Thyroid gland (tissue), 4 donors: ENCODE measurements around the gene TUBG1. TPM values are rescaled to one million over a fixed set of nuclear protein-coding genes. Genes with fewer than 3 reads are reported as not detected.
"Not testable (repeated sequence)": the region's sequence is repeated elsewhere in the genome, so short reads cannot be mapped to it uniquely, and the experiment has no call there.

Source experiments
- DNase-seq, 2 donors: peaks; one replicate each; pipeline ENCODE4 v3.0.0-alpha.2; 2019
- H3K27ac ChIP-seq, 3 donors: fragments of 200-600 bp; sonication (generic); 1 replicate in 2 of 3; 2 replicates in 1 of 3; pipeline ENCODE4 v1.5.1; 2016 to 2019; ENCODE audit warnings: mild to moderate bottlenecking in 1 of 3, moderate library complexity in 1 of 3
- H3K27me3 ChIP-seq: fragments of 200-600 bp; sonication (generic); one replicate; pipeline ENCODE4 v1.5.1; 2019
- H3K36me3 ChIP-seq, 2 donors: fragments of 200-600 bp; sonication (generic); one replicate each; pipeline ENCODE4 v1.5.1; 2016 to 2019
- H3K4me1 ChIP-seq, 2 donors: fragments of 200-600 bp; sonication (generic); one replicate each; pipeline ENCODE4 v1.5.1; 2017 to 2019
- H3K4me3 ChIP-seq, 3 donors: fragments of 200-600 bp; sonication (generic); replicated peaks in 1 of 3; 1 replicate in 2 of 3; 2 replicates in 1 of 3; pipeline ENCODE4 v1.5.1; 2016; ENCODE audit warnings: mild to moderate bottlenecking in 1 of 3
- H3K9me3 ChIP-seq: fragments of 200-600 bp; sonication (generic); one replicate; pipeline ENCODE4 v1.5.1; 2017
- CTCF ChIP-seq, 6 experiments: fragments of 200-600 bp in 3 of 6; fragments of 450-650 bp in 3 of 6; sonication (generic) in 3 of 6; IDR thresholded peaks; one replicate each; pipeline ENCODE4 v1.5.1; 2016 to 2019; ENCODE audit warnings: antibody characterized with exemption in 6 of 6, mild to moderate bottlenecking in 2 of 6, inconsistent platforms in 1 of 6, moderate library complexity in 1 of 6
- POLR2A ChIP-seq, 2 donors: fragments of 450-650 bp; IDR thresholded peaks; one replicate each; pipeline ENCODE4 v1.6.1; 2017; ENCODE audit warnings: antibody characterized with exemption in 2 of 2, mild to moderate bottlenecking in 2 of 2, moderate library complexity in 1 of 2
- WGBS, 2 donors: methylation state at CpG; one replicate each; pipeline ENCODE4 v1.1.5; 2017; 5-methylcytosine and 5-hydroxymethylcytosine counted together
- intact Hi-C: fragments of 100-400 bp; cut with DNase I; formaldehyde crosslinking; loops from one replicate; pipeline ENCODE4 v1.15.1; 2023
- total RNA-seq, 4 donors: library from RNA; depleted of rRNA; stranded (reverse); fragments of >200 nt; gene quantifications; one replicate each; pipeline ENCODE4 v1.2.3, GENCODE V29; 2016

TUBG1 gene
- total RNA-seq, 4 donors from 2014 or later, result 17.1 to 45.6 (median 31.7) TPM

- DNase-seq, result peak; percentile 66 to 70
- TF ChIP-seq CTCF (IDR thresholded peaks at IDR 0.05), result no peak
- TF ChIP-seq POLR2A (IDR thresholded peaks at IDR 0.05), result no peak
- H3K4me1 ChIP-seq, result peaks cover 8 to 9% of the 10 kb centered on the region in 2 donors
Measured at GRCh38 chr17:42598905-42599304, 10.6 kb upstream of the TUBG1 start.

GRCh38 chr17:42603318-42603717 lies 6.2 kb upstream of the TUBG1 start:
- TF ChIP-seq POLR2A (IDR thresholded peaks at IDR 0.05), result no peak
- no peak for TF ChIP-seq CTCF (IDR thresholded peaks at IDR 0.05)
- H3K27ac ChIP-seq, result no peak overlapping the region
- no peaks in the 10 kb centered on the region for H3K36me3 ChIP-seq
- H3K27me3 ChIP-seq, result no peaks in the 10 kb centered on the region
- intact Hi-C loops, result no loop called here
- H3K4me3 ChIP-seq, result no peak overlapping the region
- WGBS, 2 donors, result 86 to 89% methylated on average over 7 of the region's 7 CpGs
- no peaks in the 10 kb centered on the region for H3K9me3 ChIP-seq
- no peak for DNase-seq
- H3K4me1 ChIP-seq, result peaks cover 25 to 32% of the 10 kb centered on the region in 2 donors

More at GRCh38 chr17:42598905-42599304, 10.6 kb upstream of the TUBG1 start:
- H3K4me3 ChIP-seq, result no peak overlapping the region
- intact Hi-C loops, result no loop called here
- H3K27ac ChIP-seq, result no peak overlapping the region
- WGBS, 2 donors, result 15 to 16% methylated on average over 2 of the region's 2 CpGs
- no peaks in the 10 kb centered on the region for H3K9me3 ChIP-seq
- H3K27me3 ChIP-seq, result no peaks in the 10 kb centered on the region
- no peaks in the 10 kb centered on the region for H3K36me3 ChIP-seq

GRCh38 chr17:42607769-42608168 lies 1.7 kb upstream of the TUBG1 start:
- WGBS, 2 donors, result 39 to 46% methylated on average over 3 of the region's 3 CpGs
- H3K4me1 ChIP-seq, result peaks cover 22 to 23% of the 10 kb centered on the region in 2 donors
- no peaks in the 10 kb centered on the region for H3K9me3 ChIP-seq
- peak overlapping the region in 2 of 3 donors; percentile 75 to 81 for H3K4me3 ChIP-seq
- no peak overlapping the region for H3K27ac ChIP-seq
- DNase-seq, result no peak
- no peaks in the 10 kb centered on the region for H3K27me3 ChIP-seq
- intact Hi-C loops, result no loop called here
- peaks cover 4% of the 10 kb centered on the region in 2 donors for H3K36me3 ChIP-seq
- TF ChIP-seq CTCF (IDR thresholded peaks at IDR 0.05) (no peak), POLR2A (IDR thresholded peaks at IDR 0.05) (no peak)

GRCh38 chr17:42608305-42609181 lies 940 bp upstream of the TUBG1 start:
- Histone ChIP-seq H3K27ac (peak overlapping the region; percentile 78 to 87 (median 84)), H3K9me3 (no peaks in the 10 kb centered on the region), H3K4me3 (peak overlapping the region; percentile 75 to 95 (median 81)), H3K4me1 (peaks cover 22 to 23% of the 10 kb centered on the region in 2 donors), H3K36me3 (peaks cover 7 to 10% of the 10 kb centered on the region in 2 donors), H3K27me3 (no peaks in the 10 kb centered on the region)
- no peak for DNase-seq
- no peak for TF ChIP-seq CTCF (IDR thresholded peaks at IDR 0.05)
- no peak for TF ChIP-seq POLR2A (IDR thresholded peaks at IDR 0.05)
- WGBS, 2 donors, result 0 to 1% methylated on average over 27 to 30 of the region's 30 CpGs
- intact Hi-C loops, result no loop called here

- DNase-seq, H3K27me3 ChIP-seq, H3K9me3 ChIP-seq, intact Hi-C loops: not testable (repeated sequence)
- H3K4me1 ChIP-seq, result peaks cover 22 to 23% of the 10 kb centered on the region in 2 donors
- H3K4me3 ChIP-seq, result peak overlapping the region; percentile 26 to 75 (median 48)
- H3K36me3 ChIP-seq, result peaks cover 13 to 25% of the 10 kb centered on the region in 2 donors
- 16% methylated on average over 26 to 33 of the region's 42 CpGs for WGBS, 2 donors
- H3K27ac ChIP-seq, result peak overlapping the region in 2 of 3 donors; percentile 48 to 67
Measured at GRCh38 chr17:42609814-42610801, 625 bp downstream of the TUBG1 start.
